ENCODE data around the gene OR6Q1. TPM values are rescaled to one million over a fixed set of nuclear protein-coding genes. Genes with fewer than 3 reads are reported as not detected.
A peak's percentile ranks its signal among the peaks of the same experiment; 100 is the strongest.

The OR6Q1 gene
- total RNA-seq, 1 donor from 2014 or later, result not detected

- DNase-seq (ENCODE audit: low spot score) (no peak), ATAC-seq (no peak)
- intact Hi-C loops (cut with DNase I), result no loop called here
These were observed 25.2 kb downstream of the OR6Q1 start for GRCh38 chr11:58055806-58056401.

DNA sequence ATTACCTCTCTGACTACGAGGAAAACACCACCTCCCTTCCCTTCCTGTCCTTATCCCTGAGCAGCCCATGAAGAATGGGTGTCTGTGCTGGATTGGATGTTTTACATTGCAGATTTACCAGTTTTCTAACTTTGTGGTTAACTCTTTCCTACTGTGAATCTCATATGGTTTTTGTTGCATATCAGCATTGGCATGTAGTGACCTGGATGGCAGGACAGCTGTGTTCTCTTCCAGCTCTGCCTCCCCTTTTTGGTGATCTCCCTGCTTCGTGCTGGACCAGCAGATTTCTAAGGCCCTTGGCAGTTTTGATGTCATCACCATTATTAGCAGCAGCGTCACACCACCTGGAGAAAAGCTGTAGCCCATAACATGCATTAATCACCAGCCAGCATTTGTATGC, 26.7 kb downstream of the OR6Q1 start:
- no peak for DNase-seq (ENCODE audit: low spot score)
- no peak for ATAC-seq
- intact Hi-C loops (cut with DNase I), result no loop called here

- intact Hi-C loops (cut with DNase I), result no loop called here
- ATAC-seq (peak; percentile 55), DNase-seq (ENCODE audit: low spot score) (peak; percentile 61)
These were observed 27.7 kb downstream of the OR6Q1 start for GRCh38 chr11:58058276-58059006.

GRCh38 chr11:58059007-58059350, 28.2 kb downstream of the OR6Q1 start:
- DNase-seq (ENCODE audit: low spot score), result no peak
- intact Hi-C loops (cut with DNase I), result no loop called here
- peak; percentile 66 for ATAC-seq

DNA sequence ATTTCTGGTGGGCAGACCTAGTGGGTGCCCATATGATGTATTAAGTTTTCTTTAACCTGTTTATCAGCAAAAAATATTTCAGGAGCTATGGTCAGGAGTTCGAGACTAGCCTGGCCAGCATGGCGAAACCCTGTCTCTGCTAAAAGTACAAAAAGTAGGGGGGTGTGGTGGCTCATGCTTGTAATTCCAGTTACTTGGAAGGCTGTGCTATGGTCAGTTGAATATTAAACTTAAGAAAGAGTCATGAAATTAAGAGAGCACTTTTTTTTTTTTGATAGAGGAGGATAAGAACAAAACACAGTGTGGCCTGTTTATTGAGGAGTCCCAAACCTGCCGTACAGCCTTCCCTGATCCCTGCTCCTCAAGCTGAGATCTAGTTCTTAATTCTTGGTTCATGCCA, 29.8 kb downstream of the OR6Q1 start:
- DNase-seq (ENCODE audit: low spot score), result no peak
- intact Hi-C loops (cut with DNase I), result no loop called here
- no peak for ATAC-seq

- intact Hi-C loops (cut with DNase I), result no loop called here
These were observed 30.4 kb downstream of the OR6Q1 start for GRCh38 chr11:58060939-58061672.

GRCh38 chr11:58061813-58062212, 31.1 kb downstream of the OR6Q1 start:
- DNase-seq (ENCODE audit: low spot score) (no peak), ATAC-seq (no peak)
- intact Hi-C loops (cut with DNase I), result no loop called here

More at GRCh38 chr11:58060939-58061672, 30.4 kb downstream of the OR6Q1 start:
- DNase-seq (ENCODE audit: low spot score), result no peak
- no peak for ATAC-seq

DNA sequence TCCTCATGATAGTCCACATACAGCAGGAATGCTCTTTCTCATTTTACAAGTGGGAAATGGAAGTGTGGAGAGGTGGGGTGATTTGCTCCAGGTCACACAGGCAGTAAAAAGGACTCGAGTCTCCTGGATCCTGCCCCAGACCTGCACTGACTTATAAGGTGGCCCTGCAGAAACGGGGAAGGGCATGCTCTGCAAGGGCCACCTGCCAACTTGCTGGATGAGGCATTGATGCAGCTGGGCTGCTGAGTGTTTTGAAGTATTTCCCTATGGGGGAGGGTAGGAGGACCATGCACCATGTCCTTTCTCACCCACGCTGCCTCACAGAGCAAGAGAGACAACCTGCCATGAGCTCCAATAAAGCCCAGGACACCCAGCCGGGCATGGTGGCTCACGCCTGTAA, 36.9 kb downstream of the OR6Q1 start:
- DNase-seq (ENCODE audit: low spot score) (no peak), ATAC-seq (no peak)
- intact Hi-C loops (cut with DNase I), result no loop called here

DNA sequence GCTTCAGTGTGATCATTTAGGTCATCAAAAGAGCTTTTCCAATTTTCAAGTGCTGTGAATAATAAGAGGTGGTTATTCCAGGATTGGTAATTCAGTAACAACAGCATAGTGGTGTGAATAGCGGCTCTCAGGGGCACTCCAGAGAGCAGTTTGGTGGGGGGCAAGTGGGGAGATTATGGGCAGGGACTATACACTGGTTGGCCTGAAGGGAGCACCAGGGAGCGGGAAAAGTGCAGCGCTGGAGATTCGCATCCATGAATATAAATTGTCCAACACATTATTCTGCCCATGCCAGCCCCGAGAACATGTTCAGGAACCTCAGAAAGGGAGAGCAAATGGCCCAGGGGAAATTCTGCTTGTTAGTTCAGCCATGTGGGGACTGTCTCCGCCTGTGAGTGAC, 37.9 kb downstream of the OR6Q1 start:
- DNase-seq (ENCODE audit: low spot score) (no peak), ATAC-seq (no peak)
- intact Hi-C loops (cut with DNase I), result no loop called here

GRCh38 chr11:58070585-58070984, 39.8 kb downstream of the OR6Q1 start:
- DNase-seq (ENCODE audit: low spot score) (no peak), ATAC-seq (no peak)
- intact Hi-C loops (cut with DNase I), result no loop called here

DNA sequence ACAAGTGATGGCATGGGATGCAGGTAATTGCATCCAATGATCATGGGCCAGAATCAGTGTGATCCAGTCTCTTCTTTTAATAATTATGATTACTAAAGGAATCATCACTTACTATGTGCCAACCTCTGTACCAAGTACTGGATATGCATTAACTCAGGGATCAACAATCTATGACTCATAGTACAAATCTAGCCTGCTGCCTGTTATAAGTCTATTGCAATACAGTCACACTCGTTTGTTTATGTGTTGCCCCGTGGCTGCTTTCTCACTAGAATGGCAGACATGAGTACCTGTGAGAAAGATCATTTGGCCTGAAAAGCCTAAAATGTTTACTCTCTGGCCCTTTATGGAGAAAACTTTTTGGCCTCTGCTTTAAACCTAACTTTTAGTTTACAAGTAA, 45.0 kb downstream of the OR6Q1 start:
- ATAC-seq (no peak), DNase-seq (ENCODE audit: low spot score) (no peak)
- intact Hi-C loops (cut with DNase I), result loop anchor here (1.0 kb wide), 1 partner anchor 43 kb away; no protein-coding TSS in a partner anchor

Other genes starting within 250 kb of the OR6Q1 start
- gene OR9Q1, start 7.1 kb upstream of the OR6Q1 start, total RNA-seq, result not detected
- not detected for gene OR9I1, start 94.6 kb downstream of the OR6Q1 start, total RNA-seq
- gene OR9Q2, start 158.1 kb downstream of the OR6Q1 start, total RNA-seq, result not detected
- not detected for gene OR1S2, start 173.2 kb downstream of the OR6Q1 start, total RNA-seq
- gene OR1S1, start 181.8 kb downstream of the OR6Q1 start, total RNA-seq, result not detected
- gene OR10Q1, start 198.0 kb downstream of the OR6Q1 start, total RNA-seq, result not detected
- not detected for gene OR10W1, start 237.3 kb downstream of the OR6Q1 start, total RNA-seq

All from sciatic nerve (tissue), 2 donors.